HG02798 (cell line): ENCODE data around the gene DNAJB8.

Source experiments
- ATAC-seq: cut with Tn5 transposase; IDR thresholded peaks from one replicate; pipeline ENCODE4 v1.9.1; 2021; ENCODE audit warnings: mild to moderate bottlenecking; ENCODE audit not compliant: unreplicated experiment, poor library complexity

The DNAJB8 gene

DNA sequence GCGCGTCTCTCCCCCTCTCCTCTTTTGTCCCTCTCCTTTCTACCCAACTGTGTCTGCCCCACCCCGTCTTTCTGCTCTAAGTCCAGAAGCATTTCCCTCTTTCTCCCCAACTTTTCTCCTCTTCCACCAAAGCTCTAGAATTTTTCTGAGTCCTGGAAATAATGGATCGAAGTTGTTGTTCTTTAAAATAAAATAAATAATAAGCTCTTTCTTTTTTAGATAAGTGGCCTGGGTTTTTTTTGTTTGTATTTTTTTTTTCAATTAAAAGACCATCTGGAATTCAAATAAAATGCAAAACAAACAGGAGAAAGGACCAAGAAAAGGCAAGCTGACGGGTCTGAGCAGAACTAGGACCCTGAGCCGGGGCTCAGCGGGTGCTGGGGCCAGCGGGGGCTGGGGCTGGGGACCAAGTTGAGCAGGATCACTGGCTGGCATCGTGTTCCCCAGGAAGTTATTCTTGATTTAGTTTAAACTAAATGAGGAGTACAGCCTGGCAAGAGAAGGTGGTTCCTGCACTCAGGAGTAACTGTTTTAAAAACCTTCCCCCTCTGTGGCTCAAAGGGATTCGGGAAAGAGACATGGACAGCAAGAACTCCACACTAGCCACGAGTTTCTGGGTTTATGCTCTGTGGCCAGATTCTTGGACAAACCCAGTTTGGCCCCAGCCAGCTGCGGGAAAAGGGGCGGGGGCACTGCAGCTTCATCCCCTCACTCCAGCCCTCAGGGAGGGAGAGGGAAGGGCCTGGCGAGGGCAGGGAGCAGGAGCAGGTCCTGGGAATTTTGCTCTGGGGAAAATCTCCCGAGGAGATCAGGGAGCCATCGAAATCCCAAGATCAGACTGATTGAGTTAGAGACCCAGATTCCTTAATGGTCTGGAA lies 18.0 kb upstream of the DNAJB8 start:
- ATAC-seq: no peak

DNA sequence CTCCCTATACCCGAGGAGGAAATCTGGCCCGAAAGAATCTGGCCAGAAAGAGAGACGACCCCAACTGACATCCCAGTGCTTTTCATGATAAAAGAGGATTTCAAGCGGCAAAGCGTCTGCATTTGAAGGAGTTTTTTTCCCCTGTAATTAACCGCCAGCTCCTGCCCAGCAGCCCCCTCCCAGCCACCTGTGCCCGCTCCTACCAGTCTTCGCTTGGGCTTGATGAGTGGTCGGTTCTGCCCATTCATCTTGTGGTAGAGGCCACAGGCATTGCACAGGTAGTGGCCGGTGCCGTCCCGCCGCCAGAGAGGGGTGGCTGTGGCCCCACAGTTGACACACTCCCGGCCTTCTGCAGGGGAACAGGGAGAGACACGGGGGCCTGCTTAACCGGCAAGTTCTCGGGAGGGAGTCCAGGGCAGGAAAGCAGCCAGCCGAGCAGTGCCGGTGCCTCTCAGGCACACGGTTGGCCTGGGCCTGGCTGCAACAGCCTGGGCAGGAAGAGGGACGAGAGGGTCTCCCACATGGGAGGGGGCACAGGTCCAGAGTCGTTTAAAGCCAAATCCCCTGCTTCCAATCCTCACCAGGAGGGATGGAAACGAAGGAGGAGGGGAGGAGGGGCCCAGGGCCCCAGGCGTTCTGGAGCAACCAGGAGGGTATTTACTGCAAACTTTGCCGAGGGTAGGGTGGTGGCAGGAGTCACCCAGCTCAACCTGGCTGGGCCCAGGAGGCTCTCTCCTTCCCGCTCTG lies 17.1 kb upstream of the DNAJB8 start:
- ATAC-seq: no peak

DNA sequence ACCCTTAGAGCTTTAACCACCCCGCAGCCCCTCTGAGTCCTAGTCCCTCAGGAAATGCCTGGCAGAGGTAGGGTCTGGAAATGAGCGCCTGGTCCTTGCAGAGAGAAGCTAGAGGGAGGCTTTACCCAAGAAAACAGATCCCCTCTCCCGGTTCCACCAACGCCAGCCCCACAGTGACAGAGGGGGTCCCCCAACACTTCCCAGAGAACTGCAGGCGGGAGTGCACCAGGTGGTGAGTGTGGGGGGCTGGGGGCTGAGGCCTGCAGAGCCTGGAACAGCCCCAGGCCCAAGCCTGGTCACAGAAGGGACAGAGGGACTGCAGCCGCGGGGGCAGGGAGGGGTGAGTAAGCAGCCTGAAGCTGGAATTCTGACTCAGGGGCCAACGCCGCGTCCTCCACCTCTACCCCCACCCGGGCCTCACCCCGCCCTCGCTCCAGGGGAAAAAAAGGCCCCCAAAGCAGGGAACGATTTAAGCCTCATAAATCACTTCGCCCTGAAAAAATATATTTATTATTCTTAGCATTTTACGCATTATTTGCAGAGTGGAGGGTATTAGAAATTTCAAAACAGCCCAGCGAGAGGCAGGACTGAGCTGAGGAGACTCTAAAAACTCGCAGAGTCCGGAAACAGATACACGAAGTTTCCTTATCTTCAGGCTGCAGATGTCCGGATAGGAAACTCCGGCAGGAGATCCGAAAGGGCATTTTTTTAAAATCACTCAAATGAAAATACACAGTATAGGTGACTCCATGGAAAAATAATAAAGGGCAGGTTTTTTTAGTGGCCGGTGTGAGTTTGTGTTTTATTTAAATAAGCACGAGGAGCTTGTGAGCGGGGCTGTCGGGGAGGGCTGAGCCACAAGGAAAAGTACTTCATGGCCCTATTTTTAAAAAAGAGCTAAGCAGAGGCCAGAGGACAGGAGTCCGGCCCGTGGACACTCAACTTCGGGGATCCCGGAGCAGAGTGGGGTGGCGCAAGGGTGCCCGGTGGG lies 16.3 kb upstream of the DNAJB8 start:
- ATAC-seq: no peak

DNA sequence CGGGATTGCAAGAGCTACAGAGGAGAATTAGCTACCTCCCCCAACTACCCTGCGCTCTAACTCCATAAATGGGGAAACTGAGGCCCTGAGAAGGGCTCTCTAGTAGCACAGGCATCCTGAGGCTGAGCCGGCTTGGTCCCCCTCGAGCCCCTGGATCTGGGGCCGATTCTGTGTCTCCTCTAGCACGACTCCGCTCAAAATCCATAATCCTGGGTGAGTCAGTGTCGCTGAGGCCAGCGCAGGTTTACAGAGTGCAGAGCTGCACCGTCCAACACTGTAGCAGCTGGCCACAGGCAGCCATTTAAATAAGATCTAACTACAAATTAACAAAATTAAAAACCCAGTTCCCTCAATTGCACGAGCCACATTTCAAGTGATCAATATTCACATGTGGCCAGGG lies 15.5 kb upstream of the DNAJB8 start:
- no peak for ATAC-seq

DNA sequence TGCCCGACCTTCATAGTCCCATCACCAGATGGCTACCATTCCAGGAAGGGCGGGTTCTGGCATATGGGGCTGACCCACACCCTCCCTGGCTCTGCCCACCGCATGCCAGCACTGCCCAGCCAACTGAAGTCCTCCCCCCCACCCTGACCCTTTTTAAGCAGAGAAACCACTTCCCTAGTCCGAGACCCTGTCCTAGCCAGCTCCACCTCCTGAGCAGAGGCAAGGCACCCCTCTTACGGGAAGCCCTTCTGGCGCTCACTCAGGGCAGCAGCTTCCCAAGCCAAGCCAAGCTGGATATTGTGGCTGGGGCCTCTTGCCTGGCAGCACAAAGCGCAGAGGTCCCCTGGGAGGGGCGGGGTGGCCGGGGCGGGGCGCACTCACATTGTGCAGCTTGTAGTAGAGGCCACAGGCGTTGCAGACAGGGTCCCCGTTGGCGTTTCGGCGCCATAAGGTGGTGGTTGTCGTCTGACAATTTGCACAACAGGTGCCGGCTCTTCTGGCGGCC lies 14.8 kb upstream of the DNAJB8 start:
- no peak for ATAC-seq

DNA sequence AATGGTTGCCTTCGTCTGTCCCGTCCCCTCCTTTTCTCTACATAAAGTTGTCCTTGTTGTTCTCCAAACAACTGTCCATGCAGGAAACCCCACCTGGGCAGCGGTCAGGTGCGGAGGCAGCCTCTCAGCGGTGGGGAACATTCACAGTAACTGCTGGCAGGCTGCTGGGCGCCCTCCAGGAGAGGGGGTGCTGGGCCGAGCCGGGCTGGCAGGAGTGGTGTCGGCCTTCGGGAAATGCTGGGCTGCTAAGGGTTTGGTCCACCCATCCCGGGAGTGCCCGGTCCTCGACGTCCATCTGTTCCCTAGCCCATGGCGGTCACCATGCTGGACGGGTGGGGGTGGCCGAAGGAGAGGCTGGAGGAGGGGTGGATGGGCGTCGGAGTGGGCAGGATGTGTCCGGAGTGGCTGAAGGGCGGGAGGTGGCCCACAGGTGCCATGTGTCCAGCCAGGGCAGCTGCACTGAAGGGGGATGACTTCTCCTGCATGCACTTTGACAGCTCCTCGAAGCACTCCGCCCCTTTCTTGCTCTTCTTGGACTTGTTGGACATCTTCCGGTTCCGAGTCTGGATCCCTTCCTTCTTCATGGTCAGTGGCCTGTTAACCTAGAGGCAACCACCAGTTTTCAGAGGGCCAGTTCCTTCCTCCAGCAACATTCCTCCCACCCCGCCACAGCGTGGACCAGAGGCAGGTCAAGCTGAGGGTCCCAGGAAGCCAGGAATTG lies 14.2 kb upstream of the DNAJB8 start:
- ATAC-seq: no peak

DNA sequence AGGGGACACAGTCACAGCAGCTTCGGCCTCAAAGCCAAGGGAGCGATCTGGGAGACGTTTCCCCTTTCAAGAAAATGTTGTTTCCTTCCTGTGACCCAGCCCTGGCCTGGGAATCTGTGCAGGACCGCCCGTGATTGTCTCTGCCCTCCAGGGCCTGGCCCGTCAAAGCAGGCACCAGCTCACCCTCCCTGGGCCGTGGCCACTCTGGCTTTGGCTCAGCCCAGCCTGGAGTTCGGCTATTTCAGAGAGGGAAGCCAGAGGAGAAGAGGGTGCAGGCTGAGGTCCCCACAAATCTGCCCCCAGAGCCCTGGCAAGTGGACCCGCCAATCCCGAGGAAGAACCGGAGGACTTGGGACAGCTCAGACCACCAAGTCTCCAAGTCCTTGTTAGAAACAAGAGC lies 13.6 kb upstream of the DNAJB8 start:
- no peak for ATAC-seq

DNA sequence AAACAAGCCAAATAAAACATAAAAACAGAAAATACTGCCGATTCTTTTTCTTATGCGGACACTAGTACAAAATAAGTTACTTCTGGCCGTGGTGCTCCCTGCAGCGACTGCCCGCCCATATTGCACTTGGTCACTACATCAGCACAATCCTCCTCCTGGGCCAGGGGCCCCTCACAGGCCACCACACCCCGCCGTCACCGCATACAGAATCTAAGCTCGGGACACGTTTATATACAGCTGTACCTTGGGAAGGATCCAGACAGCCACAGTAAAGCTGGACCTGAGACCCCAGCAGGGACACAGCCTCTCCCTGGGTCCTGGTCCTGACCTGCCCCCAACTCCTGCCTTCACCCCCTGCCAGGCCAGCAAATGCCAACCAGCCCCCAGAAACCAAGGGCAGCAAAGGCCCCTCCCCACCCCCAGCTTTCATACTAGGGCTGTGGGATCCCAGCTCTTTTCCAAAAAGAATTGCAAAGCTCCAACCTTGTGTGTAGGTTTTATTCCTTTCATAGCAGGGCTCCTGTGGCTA lies 12.9 kb upstream of the DNAJB8 start:
- ATAC-seq: no peak

DNA sequence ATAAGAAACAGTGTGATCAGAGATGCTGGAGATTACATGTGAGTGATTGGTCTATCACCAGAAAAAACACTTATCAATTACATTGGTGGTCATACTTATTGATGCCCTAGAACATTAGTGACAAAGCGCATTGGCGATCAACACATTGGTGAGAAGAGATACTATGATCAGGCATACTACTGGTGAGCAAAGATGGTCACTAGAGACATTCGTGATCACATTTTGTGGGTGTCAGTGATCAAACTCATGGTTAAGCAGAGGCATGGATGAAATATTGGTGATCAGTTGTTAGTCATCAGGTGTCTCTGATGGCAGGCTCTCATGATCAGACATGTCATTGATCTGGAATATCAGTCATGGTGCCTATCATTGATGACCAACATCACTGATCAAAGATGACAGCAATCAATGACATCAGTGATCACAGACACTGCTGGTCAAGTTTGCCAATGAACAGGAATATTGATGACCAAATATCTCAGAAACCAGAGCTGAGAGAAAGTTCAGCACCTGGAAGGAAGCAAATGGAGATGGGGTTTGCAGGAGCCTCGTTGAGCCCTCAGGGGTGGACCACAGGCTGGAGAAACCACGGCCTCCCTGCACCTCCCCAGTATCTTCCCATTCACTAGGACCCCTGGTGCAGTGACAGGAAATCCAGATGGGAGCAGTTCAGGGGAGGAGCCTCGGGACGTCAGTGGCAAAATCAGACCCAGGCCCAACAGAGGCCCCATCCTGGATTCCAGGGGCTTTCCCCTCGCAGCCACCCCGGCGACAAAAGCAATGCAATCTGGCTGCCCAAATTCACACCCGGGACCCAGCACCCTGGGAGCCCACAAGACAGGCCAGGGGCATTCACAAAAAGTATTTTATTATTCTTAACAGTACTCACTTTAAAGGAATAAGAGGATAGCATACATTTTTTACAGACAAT lies 12.2 kb upstream of the DNAJB8 start:
- ATAC-seq: no peak

DNA sequence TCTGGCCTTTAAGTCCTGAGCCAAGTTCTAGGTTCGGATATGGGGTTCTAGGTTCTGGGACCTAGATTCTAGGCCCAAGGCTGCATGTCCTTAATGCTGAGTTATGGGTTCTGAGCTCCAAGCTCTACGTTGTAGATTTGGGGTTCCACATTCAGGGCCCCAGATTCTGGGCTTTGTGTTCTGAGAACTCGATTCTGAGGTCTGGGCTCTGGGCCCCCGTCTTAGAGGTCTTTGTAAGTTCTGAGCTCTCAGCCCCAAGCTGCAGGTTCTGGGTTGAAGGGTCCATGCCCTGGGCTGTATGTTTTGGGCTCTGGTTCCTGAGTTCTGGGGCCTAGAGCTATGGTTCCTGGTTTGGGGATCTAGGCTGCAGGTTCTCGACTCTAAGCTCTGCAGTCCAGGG lies 10.0 kb upstream of the DNAJB8 start:
- no peak for ATAC-seq

DNA sequence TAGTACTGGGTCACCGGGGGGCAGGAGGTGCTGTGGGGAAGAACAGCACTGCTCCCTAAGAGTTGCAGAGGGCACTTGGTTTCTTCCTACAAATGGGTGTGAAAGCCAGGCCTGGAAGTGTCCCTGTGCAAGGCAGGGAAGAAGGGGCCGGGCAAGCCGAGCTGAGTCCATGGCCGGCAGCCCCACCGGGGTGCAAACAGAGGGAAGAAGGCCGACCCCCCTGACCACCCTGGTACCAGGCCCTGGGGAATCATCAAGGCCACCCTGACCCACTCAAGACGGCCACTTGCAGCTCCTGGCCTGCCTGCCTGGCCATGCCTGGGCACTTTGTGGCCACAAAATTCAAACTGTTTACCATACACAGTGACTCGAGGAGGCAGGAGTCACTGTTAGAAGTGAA lies 8.7 kb upstream of the DNAJB8 start:
- no peak for ATAC-seq

DNA sequence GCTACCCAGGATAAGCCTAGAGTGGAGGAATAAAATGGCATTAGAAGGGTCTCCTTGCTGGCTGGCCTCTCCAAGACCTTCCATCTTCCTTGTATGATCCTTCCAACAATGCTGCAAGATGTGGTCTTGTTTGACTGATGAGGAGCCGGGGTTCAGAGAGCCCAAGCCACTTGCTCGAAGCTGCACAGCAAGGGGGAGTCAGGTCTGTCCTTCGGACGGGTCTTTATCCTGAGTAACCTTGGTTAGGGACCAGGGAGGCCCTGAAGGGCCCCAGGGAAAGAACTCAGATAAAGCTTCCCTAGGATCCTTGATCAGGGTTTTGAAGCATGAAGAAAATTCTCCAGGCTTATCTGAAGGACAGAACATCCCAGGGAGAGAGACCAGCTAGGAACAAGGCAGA lies 7.0 kb upstream of the DNAJB8 start:
- no peak for ATAC-seq

DNA sequence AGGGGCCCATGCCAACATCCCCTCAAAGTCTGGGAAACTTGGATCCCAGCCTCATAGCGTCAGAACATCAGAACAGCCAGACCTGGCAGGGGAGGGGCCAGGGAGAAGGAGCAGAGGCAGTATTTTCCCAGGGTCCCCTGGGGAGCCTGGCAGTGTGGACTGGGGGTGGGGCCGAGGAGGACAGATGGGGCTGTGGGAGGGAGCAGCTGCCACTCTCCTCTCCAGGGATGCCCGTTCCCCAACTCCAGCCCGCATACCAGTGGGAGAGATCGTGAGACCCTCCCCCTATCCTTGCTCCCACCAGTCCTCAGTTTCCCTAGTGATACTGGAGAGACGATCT lies 6.5 kb upstream of the DNAJB8 start:
- no peak for ATAC-seq

DNA sequence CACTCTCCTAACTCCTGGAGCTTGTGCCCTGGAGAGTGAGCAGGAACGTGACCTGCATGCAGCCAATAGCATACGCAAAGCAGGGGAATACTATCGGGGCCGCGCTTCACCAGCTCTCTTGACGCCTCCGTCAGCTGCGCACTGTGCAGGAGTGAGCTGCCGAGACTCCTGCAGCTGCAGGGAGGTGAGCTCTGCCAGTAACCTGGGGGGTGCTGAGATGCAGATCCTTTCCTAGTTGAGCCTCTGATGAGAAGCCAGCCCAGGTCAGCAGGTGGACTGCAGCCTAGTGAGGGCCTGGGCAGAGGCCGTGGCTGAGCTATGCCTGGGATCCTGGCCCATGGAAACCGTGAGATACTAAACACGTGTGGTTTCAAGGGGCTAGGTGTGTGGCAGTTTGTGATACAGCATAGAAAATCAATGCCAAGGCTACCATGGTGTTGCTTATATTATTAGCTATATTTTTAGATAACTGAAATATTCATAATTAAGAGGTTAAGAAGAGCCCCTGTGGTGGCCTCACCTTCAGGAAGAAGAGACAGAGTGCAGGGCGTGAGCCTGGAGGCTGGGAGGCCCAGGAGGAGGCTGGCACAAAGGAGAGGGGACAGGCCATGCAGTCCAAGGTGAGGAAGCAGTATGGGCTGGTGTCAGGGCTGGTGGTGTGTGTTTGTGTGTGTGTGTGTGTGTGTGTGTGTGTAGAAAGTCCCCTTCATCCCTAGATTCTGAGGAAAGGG lies 5.9 kb upstream of the DNAJB8 start:
- no peak for ATAC-seq

DNA sequence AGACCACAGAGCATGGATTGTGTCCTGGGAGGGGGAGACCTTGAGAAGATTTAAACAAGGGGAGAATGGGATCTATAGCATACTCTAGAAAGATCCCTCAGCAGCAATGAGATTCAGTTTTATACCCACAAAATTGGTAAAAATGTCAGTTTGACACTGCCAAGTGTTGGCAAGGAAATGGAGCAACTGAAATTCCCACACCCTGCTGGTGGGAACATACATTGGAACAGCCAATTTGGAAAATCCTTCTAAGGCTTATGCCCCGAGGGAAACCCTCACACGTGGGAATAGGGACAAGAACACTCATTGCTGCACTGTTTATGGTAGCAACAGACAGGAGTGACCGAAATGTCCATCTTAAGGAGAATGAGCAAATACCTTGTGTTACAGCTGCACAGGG lies 5.0 kb upstream of the DNAJB8 start:
- no peak for ATAC-seq

DNA sequence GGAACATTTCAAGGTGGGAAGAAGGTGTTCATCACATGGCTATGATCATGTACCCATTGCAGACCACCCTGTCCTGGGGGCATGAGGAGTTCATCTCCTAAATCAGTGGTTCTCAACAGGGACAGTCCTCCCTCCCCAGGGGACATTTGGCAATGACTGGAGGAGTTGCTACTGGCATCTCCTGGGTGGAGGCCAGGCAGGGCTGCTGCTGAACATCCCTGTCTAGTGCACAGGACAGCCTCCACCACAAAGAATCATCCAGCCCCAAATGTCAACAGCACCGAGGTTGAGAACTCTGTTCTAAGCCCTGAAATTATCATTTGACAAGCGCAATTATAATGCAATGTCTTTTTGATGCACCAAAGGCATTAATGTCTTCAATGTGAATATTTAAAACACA lies 4.4 kb upstream of the DNAJB8 start:
- ATAC-seq: no peak

DNA sequence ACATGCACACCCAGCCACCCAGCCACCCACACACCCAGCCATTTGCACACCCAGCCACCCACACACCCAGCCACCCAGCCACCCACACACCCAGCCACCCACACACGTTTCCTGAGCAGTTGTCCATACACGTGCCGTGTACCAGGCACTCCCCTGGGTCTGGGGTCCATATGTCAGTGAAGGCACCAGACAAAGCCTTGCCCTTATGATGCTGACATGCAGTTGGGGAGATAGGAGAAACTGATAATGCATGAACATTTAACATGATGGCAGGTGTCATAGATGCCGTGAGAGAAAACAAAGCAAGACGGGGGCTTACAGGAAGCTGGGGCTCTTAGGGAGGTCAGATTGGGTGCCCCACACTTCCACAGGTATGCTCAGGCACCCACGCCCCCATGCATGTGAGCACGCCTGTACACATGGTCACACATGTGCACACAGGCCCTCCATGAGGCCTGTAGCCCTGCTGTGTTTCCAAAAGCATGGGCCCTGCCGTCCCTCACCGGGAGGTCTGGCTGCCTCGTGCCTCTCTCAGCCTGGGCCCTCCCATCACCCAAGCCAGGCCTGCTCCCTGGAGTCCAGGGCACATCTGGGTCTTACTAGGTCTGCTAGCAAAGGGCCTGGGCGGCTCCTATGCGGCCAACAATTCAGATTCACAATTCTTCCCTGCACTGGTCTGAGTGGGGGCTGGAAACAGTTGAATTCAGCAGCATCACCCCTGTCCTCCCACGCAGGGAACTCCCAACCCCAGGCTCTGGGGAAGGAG lies 3.6 kb upstream of the DNAJB8 start:
- ATAC-seq: no peak
